ENCODE results near the gene LRRC17.

DNA sequence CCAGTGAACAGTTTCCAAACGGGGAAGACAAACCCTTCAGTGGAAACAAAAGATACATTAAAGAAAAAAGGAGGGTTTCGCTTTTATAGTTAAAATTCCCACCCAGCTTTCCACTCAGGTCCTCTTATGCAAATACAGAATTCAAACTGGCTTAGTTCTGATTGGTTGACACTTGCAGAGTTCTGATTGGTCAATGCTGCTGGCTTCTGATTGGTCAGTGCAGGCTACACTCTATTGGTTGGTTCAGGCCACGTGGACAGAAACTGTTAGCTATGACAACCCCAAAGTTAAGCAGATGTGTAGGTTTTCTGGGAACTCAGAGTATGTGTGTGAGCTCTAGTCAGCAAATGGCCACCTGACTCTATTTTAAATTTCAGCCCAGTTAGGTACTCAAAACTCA, 81.8 kb downstream of the LRRC17 start:
- TF ChIP-seq, protein P1, sequence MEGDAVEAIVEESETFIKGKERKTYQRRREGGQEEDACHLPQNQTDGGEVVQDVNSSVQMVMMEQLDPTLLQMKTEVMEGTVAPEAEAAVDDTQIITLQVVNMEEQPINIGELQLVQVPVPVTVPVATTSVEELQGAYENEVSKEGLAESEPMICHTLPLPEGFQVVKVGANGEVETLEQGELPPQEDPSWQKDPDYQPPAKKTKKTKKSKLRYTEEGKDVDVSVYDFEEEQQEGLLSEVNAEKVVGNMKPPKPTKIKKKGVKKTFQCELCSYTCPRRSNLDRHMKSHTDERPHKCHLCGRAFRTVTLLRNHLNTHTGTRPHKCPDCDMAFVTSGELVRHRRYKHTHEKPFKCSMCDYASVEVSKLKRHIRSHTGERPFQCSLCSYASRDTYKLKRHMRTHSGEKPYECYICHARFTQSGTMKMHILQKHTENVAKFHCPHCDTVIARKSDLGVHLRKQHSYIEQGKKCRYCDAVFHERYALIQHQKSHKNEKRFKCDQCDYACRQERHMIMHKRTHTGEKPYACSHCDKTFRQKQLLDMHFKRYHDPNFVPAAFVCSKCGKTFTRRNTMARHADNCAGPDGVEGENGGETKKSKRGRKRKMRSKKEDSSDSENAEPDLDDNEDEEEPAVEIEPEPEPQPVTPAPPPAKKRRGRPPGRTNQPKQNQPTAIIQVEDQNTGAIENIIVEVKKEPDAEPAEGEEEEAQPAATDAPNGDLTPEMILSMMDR (IDR thresholded peaks at IDR 0.05; ENCODE audit: poor library complexity) = no peak
- TF ChIP-seq EZH2phosphoT487 (IDR thresholded peaks at IDR 0.05; ENCODE audit: low read depth, severe bottlenecking, unreplicated experiment) = no peak
